T-cell (primary cell): ENCODE data around the gene GSX2. TPM values are rescaled to one million over a fixed set of nuclear protein-coding genes. Genes with fewer than 3 reads are reported as not detected.
"Not testable (repeated sequence)": the region's sequence is repeated elsewhere in the genome, so short reads cannot be mapped to it uniquely, and the experiment has no call there.

Source experiments
- ATAC-seq, 4 experiments: fragments of 200-7000 bp in 3 of 4; fragments of 150-1000 bp in 1 of 4; cut with Tn5 transposase; replicated peaks in 1 of 4; 1 replicate in 3 of 4; 2 replicates in 1 of 4; pipeline ENCODE4 v1.10.0; 2021; ENCODE audit warnings: moderate library complexity in 3 of 4, mild to moderate bottlenecking in 2 of 4, moderate number of reproducible peaks in 1 of 4
- CTCF ChIA-PET, 2 donors: fragments of 300-600 bp; sonication (Branson Sonifier 250); formaldehyde crosslinking; loops; one replicate each; lab custom pipeline; 2022; ENCODE audit warnings: antibody characterized with exemption in 2 of 2; lab: Charles Lee
- POLR2A ChIA-PET, 2 donors: fragments of 300-600 bp; sonication (Branson Sonifier 250); formaldehyde crosslinking; loops; one replicate each; lab custom pipeline; 2022; ENCODE audit warnings: antibody characterized with exemption in 2 of 2; lab: Charles Lee
- DNase-seq, 35 experiments: peaks; one replicate each; pipeline versions ENCODE4 v3.0.0 to v3.0.0-alpha.2; 2013 to 2023
- H3K27ac ChIP-seq: one replicate; pipeline ENCODE4 v1.5.1; 2013; ENCODE audit warnings: low read length
- H3K27me3 ChIP-seq, 2 experiments: replicated peaks in 1 of 2; 1 replicate in 1 of 2; 2 replicates in 1 of 2; pipeline versions ENCODE4 v1.6.1 to v1.7.0; 2013; ENCODE audit warnings: low read length in 1 of 2, mixed read lengths in 1 of 2; ENCODE audit not compliant: control insufficient read depth in 2 of 2, insufficient read depth in 2 of 2; ENCODE audit errors: extremely low read depth in 1 of 2
- H3K36me3 ChIP-seq, 2 donors: 1 replicate in 1 of 2; 2 replicates in 1 of 2; pipeline versions ENCODE4 v1.6.1 to v1.7.0; 2013; ENCODE audit warnings: low read length in 1 of 2; ENCODE audit not compliant: control insufficient read depth in 2 of 2, insufficient read depth in 1 of 2; ENCODE audit errors: extremely low read depth in 1 of 2
- H3K4me1 ChIP-seq, 2 experiments: 1 replicate in 1 of 2; 2 replicates in 1 of 2; pipeline versions ENCODE4 v1.6.1 to v1.7.0; 2013; ENCODE audit warnings: low read length in 2 of 2, mixed read lengths in 1 of 2; ENCODE audit not compliant: insufficient read depth in 2 of 2, control insufficient read depth in 1 of 2; ENCODE audit errors: extremely low read depth in 1 of 2
- H3K4me3 ChIP-seq, 2 donors: 1 replicate in 1 of 2; 2 replicates in 1 of 2; pipeline versions ENCODE4 v1.5.1 to v1.7.0; 2013; ENCODE audit warnings: mild to moderate bottlenecking in 2 of 2, low read length in 1 of 2, moderate library complexity in 1 of 2; ENCODE audit not compliant: control insufficient read depth in 1 of 2; ENCODE audit errors: extremely low read depth in 1 of 2
- H3K9me3 ChIP-seq: 2 replicates; pipeline ENCODE4 v1.7.0; 2013
- H3K27ac Mint-ChIP-seq, 2 donors: one replicate each; pipeline ENCODE4 v1.8.0; 2020 to 2021; ENCODE audit warnings: mild to moderate bottlenecking in 2 of 2, mixed read lengths in 2 of 2
- H3K27me3 Mint-ChIP-seq, 2 donors: one replicate each; pipeline ENCODE4 v1.8.0; 2021 to 2022; ENCODE audit warnings: mixed read lengths in 2 of 2
- H3K36me3 Mint-ChIP-seq: one replicate; pipeline ENCODE4 v1.8.0; 2021; ENCODE audit warnings: mixed read lengths
- H3K4me1 Mint-ChIP-seq, 3 donors: one replicate each; pipeline ENCODE4 v1.8.0; 2020 to 2022; ENCODE audit warnings: mixed read lengths in 3 of 3, mild to moderate bottlenecking in 1 of 3
- H3K4me3 Mint-ChIP-seq, 3 donors: one replicate each; pipeline ENCODE4 v1.8.0; 2020 to 2022; ENCODE audit warnings: mild to moderate bottlenecking in 3 of 3, mixed read lengths in 3 of 3, moderate library complexity in 3 of 3
- H3K9me3 Mint-ChIP-seq, 3 donors: one replicate each; pipeline ENCODE4 v1.8.0; 2020 to 2022; ENCODE audit warnings: mixed read lengths in 3 of 3
- WGBS: methylation state at CpG from one replicate; pipeline ENCODE4 v1.1.5; 2013; ENCODE audit warnings: missing lambda C conversion rate; ENCODE audit not compliant: insufficient coverage; 5-methylcytosine and 5-hydroxymethylcytosine counted together
- total RNA-seq, 35 experiments: library from RNA in 6 of 35; stranded (reverse) in 6 of 35; fragments of 120-200 nt in 1 of 35; gene quantifications; one replicate each; pipeline versions ENCODE4 v1.2.1 to v1.2.4 and lab custom pipeline; 2013 to 2026

The GSX2 gene
- total RNA-seq, 5 donors from 2014 or later (not counting 1 experiment from before 2014, with no cell fraction given) = not detected

DNA sequence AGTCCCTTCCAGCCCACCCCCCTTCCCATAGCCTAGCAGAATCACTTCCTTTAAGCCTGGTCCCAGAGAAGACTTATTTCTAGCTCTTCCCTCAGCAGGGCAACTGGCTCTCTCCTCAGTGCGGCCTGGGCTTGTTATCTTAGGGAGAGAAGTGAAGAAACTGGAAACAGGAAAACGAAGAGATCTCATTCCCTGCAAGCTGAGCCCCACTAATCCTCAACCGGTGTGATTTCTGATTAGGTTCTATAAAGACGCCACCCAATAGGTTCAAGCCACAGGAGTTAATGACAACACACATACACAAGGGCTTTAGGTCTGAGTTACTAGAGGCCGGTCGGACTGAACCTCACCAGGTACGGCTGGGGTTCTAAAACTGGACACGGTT is 3.2 kb downstream of the GSX2 start:
- ChIA-PET CTCF (no interaction called here), POLR2A (no interaction called here)
- H3K4me1 ChIP-seq = peaks cover 19 to 49% of the 10 kb centered on the region in 2 experiments
- no peaks in the 10 kb centered on the region for H3K36me3 ChIP-seq
- no peak for ATAC-seq
- no peaks in the 10 kb centered on the region for H3K9me3 ChIP-seq
- H3K27me3 Mint-ChIP-seq = peaks cover 67 to 85% of the 10 kb centered on the region in 2 donors
- H3K36me3 Mint-ChIP-seq = no peaks in the 10 kb centered on the region
- H3K27ac Mint-ChIP-seq = no peak overlapping the region
- H3K27ac ChIP-seq = no peak overlapping the region
- H3K4me1 Mint-ChIP-seq = peaks cover 47 to 58% (median 55%) of the 10 kb centered on the region in 3 donors
- H3K9me3 Mint-ChIP-seq = no peaks in the 10 kb centered on the region
- no peak for DNase-seq
- no peak overlapping the region for H3K4me3 ChIP-seq
- H3K27me3 ChIP-seq = peaks cover 38 to 77% of the 10 kb centered on the region in 2 experiments
- no peak overlapping the region for H3K4me3 Mint-ChIP-seq
- no CpG with 5 or more reads among the region's 8 CpGs for WGBS

DNA sequence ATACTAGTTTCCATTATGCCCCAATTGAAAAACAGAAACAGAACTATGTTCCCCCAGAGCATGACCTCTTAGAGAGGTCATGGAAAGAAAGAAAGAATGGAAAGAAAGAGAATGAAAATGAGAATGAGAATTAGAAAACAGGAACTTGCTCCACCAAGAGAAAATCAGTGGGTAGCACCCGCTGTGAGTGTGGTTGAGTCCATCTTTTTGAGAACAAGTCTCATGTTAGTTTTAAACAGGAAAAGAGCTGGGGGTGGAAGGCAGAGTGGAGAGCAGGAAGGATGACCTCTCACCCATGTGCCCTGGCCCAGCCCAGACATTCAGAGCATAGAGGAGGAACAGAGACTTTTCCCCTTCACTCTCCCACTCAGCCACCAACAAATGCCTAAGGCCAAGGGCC is 4.9 kb downstream of the GSX2 start:
- ATAC-seq (no peak), DNase-seq (no peak)
- no peaks in the 10 kb centered on the region for H3K36me3 Mint-ChIP-seq
- peaks cover 13 to 50% of the 10 kb centered on the region in 2 experiments for H3K4me1 ChIP-seq
- no peaks in the 10 kb centered on the region for H3K36me3 ChIP-seq
- no peak overlapping the region for H3K4me3 Mint-ChIP-seq
- H3K9me3 ChIP-seq = no peaks in the 10 kb centered on the region
- H3K27ac Mint-ChIP-seq = no peak overlapping the region
- no peaks in the 10 kb centered on the region for H3K9me3 Mint-ChIP-seq
- peaks cover 47 to 59% (median 54%) of the 10 kb centered on the region in 3 donors for H3K4me1 Mint-ChIP-seq
- WGBS = 20% methylated on average over 1 of the region's 1 CpG
- POLR2A ChIA-PET = no interaction called here
- CTCF ChIA-PET = no interaction called here
- H3K27me3 Mint-ChIP-seq = peaks cover 65 to 85% of the 10 kb centered on the region in 2 donors
- peaks cover 33 to 77% of the 10 kb centered on the region in 2 experiments for H3K27me3 ChIP-seq
- no peak overlapping the region for H3K27ac ChIP-seq
- H3K4me3 ChIP-seq = no peak overlapping the region

DNA sequence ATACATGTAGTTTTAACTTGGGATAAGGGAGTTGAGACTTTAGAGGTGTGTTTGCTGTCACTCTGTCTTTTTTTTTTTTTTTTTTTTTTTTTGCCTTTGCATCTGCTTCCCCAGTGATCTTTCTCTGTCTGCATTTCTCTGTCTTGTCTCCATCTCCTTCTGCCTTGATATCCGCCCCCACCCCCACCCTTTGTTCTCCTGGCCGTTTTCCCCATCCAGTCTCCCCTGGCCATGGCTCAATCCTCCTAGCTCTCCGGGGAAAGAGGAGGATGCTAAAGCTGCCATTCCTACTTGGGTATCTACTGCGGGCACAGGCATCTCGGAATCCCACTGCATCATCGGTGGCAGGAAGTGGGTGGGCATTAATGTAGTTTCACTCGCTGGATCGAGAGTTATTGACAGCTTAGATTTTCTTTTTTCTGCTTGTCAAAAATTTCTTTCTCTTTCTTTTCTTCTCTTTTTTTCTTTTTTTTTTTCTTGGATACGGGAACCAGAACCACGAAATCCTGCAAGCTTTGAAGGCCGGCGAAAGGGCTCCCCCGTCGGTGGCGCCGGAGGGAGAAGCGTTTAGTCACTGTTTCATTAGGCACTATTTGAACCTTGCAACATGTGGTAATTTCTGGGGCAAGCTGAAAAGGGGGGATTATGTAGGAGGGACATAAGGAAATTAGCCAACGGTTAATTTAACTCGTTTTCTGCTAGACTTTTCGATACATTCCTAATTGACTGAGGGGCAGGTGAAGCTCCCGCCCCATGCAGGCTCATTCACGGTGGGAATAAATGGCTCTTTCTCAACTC is 8.2 kb downstream of the GSX2 start:
- POLR2A ChIA-PET = interaction anchor here in 1 of 2 donors (0.7 kb wide), 1 partner anchor 1708 kb away, joined by 3 read pairs; no protein-coding TSS in a partner anchor
- Mint-ChIP-seq H3K27ac (peak overlapping the region in 1 of 2 donors; percentile 65), H3K36me3 (no peaks in the 10 kb centered on the region), H3K9me3 (no peaks in the 10 kb centered on the region), H3K4me3 (peak overlapping the region; percentile 67 to 73 (median 72)), H3K27me3 (peaks cover 72 to 75% of the 10 kb centered on the region in 2 donors), H3K4me1 (peaks cover 38 to 40% (median 39%) of the 10 kb centered on the region in 3 donors)
- ATAC-seq (peak in 1 of 4 experiments; percentile 55), DNase-seq (no peak)
- H3K27ac ChIP-seq = no peak overlapping the region
- CTCF ChIA-PET = interaction anchor here in 1 of 2 donors (0.6 to 0.7 kb wide), 4 partner anchors 9 to 1523 kb away, joined by 3 to 8 read pairs (median 4); no protein-coding TSS in a partner anchor
- H3K36me3 ChIP-seq = no peaks in the 10 kb centered on the region
- WGBS = 7% methylated on average over 9 of the region's 22 CpGs
- H3K4me3 ChIP-seq = peak overlapping the region in 1 of 2 donors; percentile 57
- no peaks in the 10 kb centered on the region for H3K9me3 ChIP-seq
- H3K4me1 ChIP-seq = peaks cover 5 to 28% of the 10 kb centered on the region in 2 experiments
- peaks cover 36 to 58% of the 10 kb centered on the region in 2 experiments for H3K27me3 ChIP-seq

DNA sequence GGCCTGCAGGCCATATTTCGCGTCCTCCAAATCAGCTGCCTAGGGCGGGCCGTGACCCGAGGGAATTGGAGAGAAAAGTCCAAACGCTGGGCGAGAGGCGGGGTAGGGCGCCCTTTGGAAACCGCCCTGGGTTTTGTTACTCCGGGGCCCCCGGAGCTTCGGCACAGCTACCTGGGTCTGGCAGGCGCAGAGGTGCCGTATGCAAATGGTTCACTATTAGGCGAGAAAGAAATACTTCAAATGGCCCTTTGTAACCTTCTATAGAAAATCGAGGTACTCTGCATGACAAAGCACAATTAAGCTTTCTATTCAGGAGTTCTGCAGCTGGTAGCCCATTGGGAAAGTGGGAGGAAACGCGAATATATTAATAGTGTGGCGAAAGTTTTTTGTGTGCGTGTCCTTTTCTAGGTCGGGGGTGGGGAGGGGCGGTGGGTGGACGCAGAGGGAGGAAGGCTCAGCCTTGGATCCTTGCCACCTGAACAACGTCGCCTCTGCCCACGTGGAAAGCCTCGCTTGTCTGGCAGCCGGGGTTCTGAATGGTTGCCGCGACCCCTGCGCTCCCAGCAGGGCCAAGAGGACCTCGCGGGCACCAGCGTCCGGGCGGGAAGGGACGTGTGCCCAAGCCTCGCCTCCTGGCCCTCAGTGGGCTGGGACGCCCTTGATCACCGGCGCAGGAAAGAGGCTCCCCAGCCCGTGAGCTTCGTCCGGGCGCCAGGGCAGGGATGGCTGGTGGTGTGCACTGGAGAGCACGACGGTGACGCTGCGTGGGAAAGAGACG is 9.5 kb downstream of the GSX2 start:
- no peaks in the 10 kb centered on the region for H3K9me3 ChIP-seq
- CTCF ChIA-PET = no interaction called here
- Mint-ChIP-seq H3K27ac (no peak overlapping the region), H3K4me1 (peaks cover 32 to 37% (median 36%) of the 10 kb centered on the region in 3 donors), H3K9me3 (no peaks in the 10 kb centered on the region), H3K4me3 (peak overlapping the region in 1 of 3 donors; percentile 67), H3K27me3 (peaks cover 69 to 70% of the 10 kb centered on the region in 2 donors), H3K36me3 (no peaks in the 10 kb centered on the region)
- peaks cover 3 to 22% of the 10 kb centered on the region in 2 experiments for H3K4me1 ChIP-seq
- no peak overlapping the region for H3K27ac ChIP-seq
- 11% methylated on average over 29 of the region's 51 CpGs for WGBS
- POLR2A ChIA-PET = no interaction called here
- DNase-seq (no peak), ATAC-seq (no peak)
- H3K36me3 ChIP-seq = no peaks in the 10 kb centered on the region
- peaks cover 30 to 51% of the 10 kb centered on the region in 2 experiments for H3K27me3 ChIP-seq
- H3K4me3 ChIP-seq = peak overlapping the region in 1 of 2 donors; percentile 25

DNA sequence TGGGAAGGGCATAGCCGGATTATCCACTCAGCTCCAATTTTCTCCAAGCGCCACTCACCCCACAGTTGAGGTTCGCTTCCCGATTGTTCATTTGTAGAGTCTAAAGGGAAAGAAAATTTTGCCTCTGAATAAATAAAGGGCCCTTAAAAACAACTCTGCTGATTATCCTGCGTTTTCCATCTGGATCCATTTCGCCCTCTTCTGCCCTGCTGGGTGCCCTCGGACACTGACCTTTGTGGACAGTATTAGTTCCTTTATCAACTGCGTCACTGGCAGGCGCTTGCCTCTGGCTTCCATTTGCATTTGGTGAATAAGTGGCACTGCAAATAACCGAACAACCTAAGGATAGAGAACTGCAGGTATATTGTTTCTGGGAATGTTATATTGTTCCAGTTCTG is 10.1 kb downstream of the GSX2 start:
- ChIA-PET POLR2A (no interaction called here), CTCF (no interaction called here)
- Histone ChIP-seq H3K36me3 (no peaks in the 10 kb centered on the region), H3K27me3 (peaks cover 27 to 49% of the 10 kb centered on the region in 2 experiments), H3K4me3 (no peak overlapping the region), H3K27ac (no peak overlapping the region), H3K9me3 (no peaks in the 10 kb centered on the region), H3K4me1 (peaks cover 3 to 22% of the 10 kb centered on the region in 2 experiments)
- Mint-ChIP-seq H3K27ac (no peak overlapping the region), H3K9me3 (peaks cover 0 to under 1% (median 0%) of the 10 kb centered on the region in 3 donors), H3K4me1 (peaks cover 30 to 37% (median 33%) of the 10 kb centered on the region in 3 donors), H3K4me3 (peak overlapping the region in 1 of 3 donors; percentile 45), H3K27me3 (peaks cover 66 to 70% of the 10 kb centered on the region in 2 donors), H3K36me3 (no peaks in the 10 kb centered on the region)
- DNase-seq = no peak
- WGBS = 31% methylated on average over 5 of the region's 10 CpGs
- ATAC-seq = no peak

DNA sequence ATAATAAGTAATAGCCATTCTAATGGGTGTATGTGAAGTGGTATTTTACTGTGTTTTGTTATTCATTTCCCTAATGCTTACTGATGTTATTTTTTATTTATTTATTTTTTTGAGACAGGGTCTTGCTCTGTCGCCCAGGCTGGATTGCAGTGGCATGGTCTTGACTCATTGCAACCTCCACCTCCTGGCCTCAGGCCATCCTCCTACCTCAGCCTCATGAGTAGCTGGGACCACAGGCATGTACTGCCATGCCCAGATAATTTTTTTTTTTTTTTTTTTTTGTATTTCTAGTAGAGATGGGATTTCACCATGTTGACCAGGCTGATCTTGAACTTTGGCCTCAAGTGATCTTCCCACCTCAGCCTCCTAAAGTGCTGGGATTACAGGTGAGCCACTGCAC is 13.2 kb downstream of the GSX2 start:
- H3K9me3 ChIP-seq, H3K4me3 Mint-ChIP-seq, H3K9me3 Mint-ChIP-seq, H3K27ac ChIP-seq, H3K36me3 ChIP-seq, H3K4me3 ChIP-seq, DNase-seq, H3K36me3 Mint-ChIP-seq, POLR2A ChIA-PET, ATAC-seq, H3K27ac Mint-ChIP-seq: not testable (repeated sequence)
- Mint-ChIP-seq H3K27me3 (peaks cover 60 to 67% of the 10 kb centered on the region in 2 donors), H3K4me1 (peaks cover 19 to 23% (median 22%) of the 10 kb centered on the region in 3 donors)
- no CpG with 5 or more reads among the region's 1 CpG for WGBS
- H3K4me1 ChIP-seq = peaks cover 3 to 15% of the 10 kb centered on the region in 2 experiments
- CTCF ChIA-PET = interaction anchor here in 1 of 2 donors (0.6 kb wide), 1 partner anchor 120 kb away, joined by 4 read pairs; no protein-coding TSS in a partner anchor
- peaks cover 18 to 30% of the 10 kb centered on the region in 2 experiments for H3K27me3 ChIP-seq
